Trophoblast cell (in vitro differentiated cells and primary cell): ENCODE data around the gene RASSF5.

Experiments used
- DNase-seq, 2 donors: peaks; one replicate each; pipeline ENCODE4 v3.0.0-alpha.2; 2016
- H2AFZ ChIP-seq: 2 replicates; pipeline ENCODE4 v1.6.1; 2013; ENCODE audit warnings: low read length, moderate library complexity, mild to moderate bottlenecking; ENCODE audit not compliant: insufficient read depth, poor library complexity
- H2AK5ac ChIP-seq: 2 replicates; pipeline ENCODE4 v1.6.1; 2013; ENCODE audit warnings: mild to moderate bottlenecking, low read length
- H2BK120ac ChIP-seq: 2 replicates; pipeline ENCODE4 v1.6.1; 2013; ENCODE audit warnings: low read length, mild to moderate bottlenecking, moderate library complexity; ENCODE audit not compliant: insufficient read depth, poor library complexity
- H2BK12ac ChIP-seq: 2 replicates; pipeline ENCODE4 v1.6.1; 2013; ENCODE audit warnings: mild to moderate bottlenecking, low read length, moderate library complexity
- H2BK5ac ChIP-seq: 2 replicates; pipeline ENCODE4 v1.6.1; 2013; ENCODE audit warnings: low read length, low read depth, moderate library complexity, mild to moderate bottlenecking; ENCODE audit not compliant: poor library complexity
- H3K14ac ChIP-seq: 2 replicates; pipeline ENCODE4 v1.6.1; 2013; ENCODE audit warnings: mild to moderate bottlenecking, low read length
- H3K18ac ChIP-seq: 2 replicates; pipeline ENCODE4 v1.6.1; 2013; ENCODE audit warnings: mild to moderate bottlenecking, low read length
- H3K23ac ChIP-seq: 2 replicates; pipeline ENCODE4 v1.6.1; 2013; ENCODE audit warnings: low read length
- H3K27ac ChIP-seq: 2 replicates; pipeline ENCODE4 v1.5.1; 2013; ENCODE audit warnings: low read depth, mild to moderate bottlenecking, inconsistent platforms, low read length, moderate library complexity
- H3K27me3 ChIP-seq: 2 replicates; pipeline ENCODE4 v1.6.1; 2013; ENCODE audit warnings: inconsistent platforms, mild to moderate bottlenecking, low read length, moderate library complexity; ENCODE audit not compliant: insufficient read depth
- H3K36me3 ChIP-seq, 2 experiments: 1 replicate in 1 of 2; 2 replicates in 1 of 2; pipeline ENCODE4 v1.6.1; 2013; ENCODE audit warnings: low read length in 2 of 2, mild to moderate bottlenecking in 2 of 2, moderate library complexity in 1 of 2; ENCODE audit not compliant: insufficient read depth in 2 of 2, control insufficient read depth in 1 of 2
- H3K4ac ChIP-seq: 2 replicates; pipeline ENCODE4 v1.6.1; 2013; ENCODE audit warnings: low read depth, mild to moderate bottlenecking, low read length, moderate library complexity
- H3K4me1 ChIP-seq, 2 experiments: 1 replicate in 1 of 2; 2 replicates in 1 of 2; pipeline ENCODE4 v1.6.1; 2013; ENCODE audit warnings: low read length in 2 of 2, mild to moderate bottlenecking in 2 of 2, moderate library complexity in 1 of 2; ENCODE audit not compliant: insufficient read depth in 2 of 2, control insufficient read depth in 1 of 2
- H3K4me2 ChIP-seq: 2 replicates; pipeline ENCODE4 v1.6.1; 2013; ENCODE audit warnings: inconsistent platforms, mild to moderate bottlenecking, low read length, moderate library complexity
- H3K4me3 ChIP-seq: 2 replicates; pipeline ENCODE4 v1.5.1; 2013; ENCODE audit warnings: mild to moderate bottlenecking, low read depth, low read length, inconsistent platforms
- H3K79me1 ChIP-seq: one replicate; pipeline ENCODE4 v1.6.1; 2013; ENCODE audit warnings: low read length
- H3K79me2 ChIP-seq: 2 replicates; pipeline ENCODE4 v1.6.1; 2013; ENCODE audit warnings: low read length, mild to moderate bottlenecking; ENCODE audit not compliant: control insufficient read depth, insufficient read depth, poor library complexity
- H3K9ac ChIP-seq: 2 replicates; pipeline ENCODE4 v1.6.1; 2013; ENCODE audit warnings: mild to moderate bottlenecking, low read length
- H3K9me3 ChIP-seq: 2 replicates; pipeline ENCODE4 v1.6.1; 2013; ENCODE audit warnings: low read depth, mild to moderate bottlenecking, control low read depth, inconsistent platforms, low read length; ENCODE audit not compliant: insufficient read depth
- H4K12ac ChIP-seq: 2 replicates; pipeline ENCODE4 v1.6.1; 2013; ENCODE audit warnings: low read depth, mild to moderate bottlenecking, low read length, moderate library complexity
- H4K8ac ChIP-seq: 2 replicates; pipeline ENCODE4 v1.6.1; 2013; ENCODE audit warnings: low read depth, mild to moderate bottlenecking, low read length, moderate library complexity
- H4K91ac ChIP-seq: one replicate; pipeline ENCODE4 v1.6.1; 2013; ENCODE audit warnings: low read depth, mild to moderate bottlenecking, low read length, moderate library complexity
- WGBS: extraction: QIAGEN DNeasy Blood & Tissue Kit; methylation state at CpG from one replicate; pipeline ENCODE4 v1.1.7; 2013; ENCODE audit warnings: missing lambda C conversion rate; ENCODE audit not compliant: insufficient read length, insufficient coverage; ENCODE audit errors: extremely low coverage; 5-methylcytosine and 5-hydroxymethylcytosine counted together

The RASSF5 gene

GRCh38 chr1:206509612-206510257, 2.4 kb downstream of the RASSF5 start:
- no CpG with 5 or more reads among the region's 12 CpGs for WGBS
- Histone ChIP-seq H2BK12ac (no peak overlapping the region), H3K4ac (no peak overlapping the region), H2AK5ac (no peak overlapping the region), H3K9ac (no peak overlapping the region), H3K9me3 (no peaks in the 10 kb centered on the region), H4K91ac (no peak overlapping the region), H4K8ac (no peak overlapping the region), H4K12ac (no peak overlapping the region), H3K14ac (no peak overlapping the region), H3K18ac (no peak overlapping the region), H3K27ac (no peak overlapping the region), H3K4me1 (peaks cover 5 to 9% of the 10 kb centered on the region in 2 experiments), H3K79me2 (no peaks in the 10 kb centered on the region), H2BK120ac (no peak overlapping the region), H3K23ac (no peak overlapping the region), H3K4me2 (no peak overlapping the region), H3K27me3 (peaks cover 43% of the 10 kb centered on the region), H3K4me3 (no peak overlapping the region), H3K79me1 (no peaks in the 10 kb centered on the region), H2BK5ac (no peak overlapping the region), H2AFZ (no peak overlapping the region), H3K36me3 (no peaks in the 10 kb centered on the region)
- DNase-seq: no peak

- Histone ChIP-seq H3K79me2 (no peaks in the 10 kb centered on the region), H3K23ac (no peak overlapping the region), H3K4me2 (no peak overlapping the region), H2AFZ (no peak overlapping the region), H3K18ac (no peak overlapping the region), H3K4ac (no peak overlapping the region), H2BK5ac (no peak overlapping the region), H2BK120ac (no peak overlapping the region), H2AK5ac (no peak overlapping the region), H3K9me3 (no peaks in the 10 kb centered on the region), H3K79me1 (no peaks in the 10 kb centered on the region), H3K27ac (no peak overlapping the region), H4K12ac (no peak overlapping the region), H4K91ac (no peak overlapping the region), H3K14ac (no peak overlapping the region), H4K8ac (no peak overlapping the region), H3K4me3 (no peak overlapping the region), H3K9ac (no peak overlapping the region), H2BK12ac (no peak overlapping the region), H3K27me3 (peaks cover 42% of the 10 kb centered on the region), H3K36me3 (no peaks in the 10 kb centered on the region), H3K4me1 (peaks cover 5 to 9% of the 10 kb centered on the region in 2 experiments)
- no CpG with 5 or more reads among the region's 5 CpGs for WGBS
- no peak for DNase-seq
Observed at GRCh38 chr1:206510371-206510770, 3.0 kb downstream of the RASSF5 start.

GRCh38 chr1:206511362-206512057, 4.2 kb downstream of the RASSF5 start:
- no peak overlapping the region for H2AK5ac ChIP-seq
- H3K27ac ChIP-seq: no peak overlapping the region
- no peak overlapping the region for H3K9ac ChIP-seq
- H3K79me1 ChIP-seq: no peaks in the 10 kb centered on the region
- DNase-seq: no peak
- H3K14ac ChIP-seq: no peak overlapping the region
- H3K9me3 ChIP-seq: no peaks in the 10 kb centered on the region
- peaks cover 33% of the 10 kb centered on the region for H3K27me3 ChIP-seq
- no peak overlapping the region for H4K12ac ChIP-seq
- no CpG with 5 or more reads among the region's 14 CpGs for WGBS
- no peak overlapping the region for H2BK12ac ChIP-seq
- no peaks in the 10 kb centered on the region for H3K79me2 ChIP-seq
- no peak overlapping the region for H4K91ac ChIP-seq
- peaks cover 5 to 9% of the 10 kb centered on the region in 2 experiments for H3K4me1 ChIP-seq
- H2BK120ac ChIP-seq: no peak overlapping the region
- H3K4me3 ChIP-seq: no peak overlapping the region
- no peak overlapping the region for H3K23ac ChIP-seq
- no peak overlapping the region for H3K4me2 ChIP-seq
- H2AFZ ChIP-seq: no peak overlapping the region
- H3K36me3 ChIP-seq: no peaks in the 10 kb centered on the region
- H2BK5ac ChIP-seq: no peak overlapping the region
- no peak overlapping the region for H4K8ac ChIP-seq
- H3K4ac ChIP-seq: no peak overlapping the region
- no peak overlapping the region for H3K18ac ChIP-seq

- no peak overlapping the region for H2AFZ ChIP-seq
Observed at GRCh38 chr1:206512058-206512850, 4.9 kb downstream of the RASSF5 start.

More at GRCh38 chr1:206512058-206512850, 4.9 kb downstream of the RASSF5 start:
- no peak for DNase-seq
- Histone ChIP-seq H3K4ac (no peak overlapping the region), H2BK120ac (no peak overlapping the region), H3K14ac (no peak overlapping the region), H3K79me2 (no peaks in the 10 kb centered on the region), H3K27ac (no peak overlapping the region), H3K4me1 (peaks cover 0 to 4% of the 10 kb centered on the region in 2 experiments), H4K91ac (no peak overlapping the region), H3K4me2 (no peak overlapping the region), H3K79me1 (no peaks in the 10 kb centered on the region), H3K36me3 (no peaks in the 10 kb centered on the region), H2BK12ac (no peak overlapping the region), H3K9me3 (no peaks in the 10 kb centered on the region), H3K23ac (no peak overlapping the region), H3K4me3 (no peak overlapping the region), H3K18ac (no peak overlapping the region), H4K12ac (no peak overlapping the region), H2BK5ac (no peak overlapping the region), H3K9ac (no peak overlapping the region), H4K8ac (no peak overlapping the region), H3K27me3 (peaks cover 25% of the 10 kb centered on the region), H2AK5ac (no peak overlapping the region)
- WGBS: no CpG with 5 or more reads among the region's 14 CpGs
